Liver (tissue), 9 donors: ENCODE data around the gene UBR3. TPM values are rescaled to one million over a fixed set of nuclear protein-coding genes. Genes with fewer than 3 reads are reported as not detected.

Experiments
- DNase-seq: peaks from one replicate; pipeline ENCODE4 v3.0.0-alpha.2; 2017; ENCODE audit warnings: low spot score
- H3K27ac ChIP-seq, 2 donors: one replicate each; pipeline ENCODE4 v1.7.0; 2013; ENCODE audit warnings: inconsistent platforms in 2 of 2, low read length in 2 of 2, control low read depth in 1 of 2, low read depth in 1 of 2, mild to moderate bottlenecking in 1 of 2
- H3K27me3 ChIP-seq, 4 donors: one replicate each; pipeline versions ENCODE4 v1.6.1 to v1.7.0; 2013; ENCODE audit warnings: low read length in 3 of 4, inconsistent platforms in 1 of 4, mild to moderate bottlenecking in 1 of 4, moderate library complexity in 1 of 4; ENCODE audit not compliant: control insufficient read depth in 4 of 4, insufficient read depth in 4 of 4
- H3K36me3 ChIP-seq, 4 donors: one replicate each; pipeline versions ENCODE4 v1.6.1 to v1.7.0; 2013; ENCODE audit warnings: low read length in 3 of 4, mild to moderate bottlenecking in 3 of 4, low read depth in 1 of 4, moderate library complexity in 1 of 4; ENCODE audit not compliant: control insufficient read depth in 4 of 4, insufficient read depth in 3 of 4
- H3K4me1 ChIP-seq, 4 donors: one replicate each; pipeline versions ENCODE4 v1.6.1 to v1.7.0; 2013; ENCODE audit warnings: low read length in 3 of 4, mild to moderate bottlenecking in 3 of 4, moderate library complexity in 1 of 4; ENCODE audit not compliant: control insufficient read depth in 4 of 4, insufficient read depth in 4 of 4
- H3K4me3 ChIP-seq, 3 donors: one replicate each; pipeline versions ENCODE4 v1.6.1 to v1.7.0; 2013; ENCODE audit warnings: low read length in 3 of 3, control low read depth in 1 of 3, low read depth in 1 of 3, mild to moderate bottlenecking in 1 of 3
- H3K9ac ChIP-seq, 2 donors: one replicate each; pipeline ENCODE4 v1.7.0; 2013; ENCODE audit warnings: low read length in 2 of 2, mild to moderate bottlenecking in 2 of 2, moderate library complexity in 2 of 2, control low read depth in 1 of 2, low read depth in 1 of 2
- H3K9me3 ChIP-seq, 4 donors: one replicate each; pipeline versions ENCODE4 v1.6.1 to v1.7.0; 2013; ENCODE audit warnings: low read length in 3 of 4; ENCODE audit not compliant: control insufficient read depth in 4 of 4
- ATF3 ChIP-seq: IDR thresholded peaks from 2 replicates; pipeline ENCODE4 v1.6.1; 2016; ENCODE audit warnings: antibody characterized with exemption
- CTCF ChIP-seq: fragments of 150-350 bp; IDR thresholded peaks from 2 replicates; pipeline ENCODE4 v1.5.1; 2017; ENCODE audit warnings: improper control_type of control experiment, low read depth, low read length; ENCODE audit not compliant: missing input control
- EGR1 ChIP-seq, 2 donors: IDR thresholded peaks; 2 replicates each; pipeline ENCODE4 v1.6.1; 2016 to 2018; ENCODE audit warnings: antibody characterized with exemption in 2 of 2, low read depth in 2 of 2
- FOXA1 ChIP-seq: IDR thresholded peaks from 2 replicates; pipeline ENCODE4 v1.6.1; 2016; ENCODE audit warnings: antibody characterized with exemption
- FOXA2 ChIP-seq: IDR thresholded peaks from 2 replicates; pipeline ENCODE4 v1.6.1; 2016; ENCODE audit warnings: antibody characterized with exemption
- GABPA ChIP-seq, 2 donors: IDR thresholded peaks in 1 of 2; conservative IDR thresholded peaks in 1 of 2; 2 replicates each; pipeline ENCODE4 v1.6.1; 2016; ENCODE audit warnings: antibody characterized with exemption in 2 of 2, mild to moderate bottlenecking in 1 of 2, moderate library complexity in 1 of 2
- HNF4A ChIP-seq, 2 donors: conservative IDR thresholded peaks; 2 replicates each; pipeline ENCODE4 v1.6.1; 2016; ENCODE audit warnings: antibody characterized with exemption in 2 of 2, mild to moderate bottlenecking in 2 of 2
- HNF4G ChIP-seq: IDR thresholded peaks from 2 replicates; pipeline ENCODE4 v1.6.1; 2016; ENCODE audit warnings: antibody characterized with exemption
- JUND ChIP-seq, 2 donors: IDR thresholded peaks; 2 replicates each; pipeline ENCODE4 v1.6.1; 2016; ENCODE audit warnings: antibody characterized with exemption in 2 of 2
- MAX ChIP-seq: IDR thresholded peaks from 2 replicates; pipeline ENCODE4 v1.6.1; 2016; ENCODE audit warnings: antibody characterized with exemption
- NR2F2 ChIP-seq: IDR thresholded peaks from 2 replicates; pipeline ENCODE4 v1.6.1; 2016; ENCODE audit warnings: antibody characterized with exemption
- RAD21 ChIP-seq, 2 donors: IDR thresholded peaks; 2 replicates each; pipeline ENCODE4 v1.6.1; 2016; ENCODE audit warnings: antibody characterized with exemption in 2 of 2, mild to moderate bottlenecking in 2 of 2
- REST ChIP-seq: IDR thresholded peaks from 2 replicates; pipeline ENCODE4 v1.6.1; 2016; ENCODE audit warnings: antibody characterized with exemption, mild to moderate bottlenecking
- RXRA ChIP-seq, 2 donors: IDR thresholded peaks; 2 replicates each; pipeline ENCODE4 v1.6.1; 2017 to 2018; ENCODE audit warnings: antibody characterized with exemption in 2 of 2, mild to moderate bottlenecking in 1 of 2
- SP1 ChIP-seq: IDR thresholded peaks from 2 replicates; pipeline ENCODE4 v1.6.1; 2018; ENCODE audit warnings: antibody characterized with exemption, mild to moderate bottlenecking
- TAF1 ChIP-seq: conservative IDR thresholded peaks from 2 replicates; pipeline ENCODE4 v1.6.1; 2016; ENCODE audit warnings: antibody characterized with exemption, mild to moderate bottlenecking
- YY1 ChIP-seq: IDR thresholded peaks from 2 replicates; pipeline ENCODE4 v1.6.1; 2016; ENCODE audit warnings: antibody characterized with exemption, mild to moderate bottlenecking
- ZBTB33 ChIP-seq: IDR thresholded peaks from 2 replicates; pipeline ENCODE4 v1.6.1; 2016; ENCODE audit warnings: antibody characterized with exemption
- WGBS: extraction: QIAGEN DNeasy Blood & Tissue Kit; methylation state at CpG from one replicate; pipeline ENCODE4 v1.1.7; 2013; 5-methylcytosine and 5-hydroxymethylcytosine counted together
- polyA plus RNA-seq, 2 donors: library from polyadenylated mRNA; stranded (reverse) in 1 of 2; unstranded in 1 of 2; fragments of 200-250 nt in 1 of 2; fragments of >200 nt in 1 of 2; fragmentation: Nextera tagmentation in 1 of 2; extraction: Ambion mirVana in 1 of 2; gene quantifications; one replicate each; pipeline versions ENCODE4 v1.2.1 to v1.2.3, GENCODE V29; 2013 to 2015
- total RNA-seq, 2 donors: library from RNA; depleted of rRNA; stranded (reverse); fragments of >200 nt; gene quantifications; one replicate each; pipeline ENCODE4 v1.2.3, GENCODE V29; 2014
- donor health status: healthy.
- donor health status: healthy.
- donor health status: healthy.
- donor health status: healthy.
- donor health status: healthy.

UBR3 gene
- total and polyA plus RNA-seq, 4 donors, result 8.5 to 69.4 (median 28.4) TPM

- TF ChIP-seq CTCF, result no peak
- peak; percentile 21 for TF ChIP-seq ZBTB33
- no peak for TF ChIP-seq TAF1
- TF ChIP-seq RXRA (IDR thresholded peaks at IDR 0.05), result peak; percentile 48 to 77
- peak; percentile 51 for TF ChIP-seq NR2F2
- TF ChIP-seq YY1, result peak; percentile 68
- TF ChIP-seq MAX, result no peak
- peak; percentile 81 for TF ChIP-seq ATF3
- TF ChIP-seq REST, result peak; percentile 13
- no peak for TF ChIP-seq GABPA (IDR thresholded peaks at IDR 0.05 in 1 of 2, conservative IDR thresholded peaks at IDR 0.05 in 1 of 2)
- TF ChIP-seq JUND (IDR thresholded peaks at IDR 0.05), result no peak
- TF ChIP-seq HNF4A (conservative IDR thresholded peaks at IDR 0.05), result peak; percentile 81 to 90
- peak; percentile 60 for TF ChIP-seq HNF4G
- no peak for TF ChIP-seq FOXA1
- no peak for TF ChIP-seq EGR1 (IDR thresholded peaks at IDR 0.05; ENCODE audit: low read depth in 2 of 2)
- peak in 1 of 2 donors; percentile 23 for TF ChIP-seq RAD21 (IDR thresholded peaks at IDR 0.05)
- TF ChIP-seq FOXA2, result no peak
- peak; percentile 65 for TF ChIP-seq SP1
- Histone ChIP-seq H3K27ac (peak overlapping the region in 1 of 2 donors; percentile 32), H3K36me3 (peaks cover 0 to 13% (median 1%) of the 10 kb centered on the region in 4 donors), H3K4me3 (no peak overlapping the region), H3K9me3 (peaks cover 0 to 2% (median 0%) of the 10 kb centered on the region in 4 donors), H3K4me1 (peaks cover 0 to 4% (median 3%) of the 10 kb centered on the region in 4 donors), H3K27me3 (no peaks in the 10 kb centered on the region), H3K9ac (no peak overlapping the region)
- no peak for DNase-seq
- WGBS, result 30% methylated on average over 2 of the region's 2 CpGs
These were observed 202.8 kb downstream of the UBR3 start for GRCh38 chr2:170030040-170030439.
